H1 (cell line): Measurements from ENCODE around the gene PXDC1. TPM values are rescaled to one million over a fixed set of nuclear protein-coding genes. Genes with fewer than 3 reads are reported as not detected.

ENCODE experiments used
- CHD1 ChIP-seq: IDR thresholded peaks from 2 replicates; pipeline ENCODE4 v1.6.1; 2012; ENCODE audit warnings: low read depth, low read length, improper control_type of control experiment
- CTBP2 ChIP-seq: IDR thresholded peaks from 2 replicates; pipeline ENCODE4 v1.7.0; 2011; ENCODE audit warnings: borderline replicate concordance, mild to moderate bottlenecking, moderate library complexity, mixed read lengths, low read length; ENCODE audit not compliant: insufficient read depth, insufficient read length
- EGR1 ChIP-seq: IDR thresholded peaks from 2 replicates; pipeline ENCODE4 v1.6.1; 2011; ENCODE audit warnings: low read depth, low read length, borderline replicate concordance
- MAFK ChIP-seq: IDR thresholded peaks from 2 replicates; pipeline ENCODE4 v1.6.1; 2012; ENCODE audit warnings: low read depth, mild to moderate bottlenecking, improper control_type of control experiment, low read length
- NRF1 ChIP-seq: IDR thresholded peaks from 2 replicates; pipeline ENCODE4 v1.6.1; 2011; ENCODE audit warnings: mild to moderate bottlenecking, low read depth, low read length, improper control_type of control experiment
- SUZ12 ChIP-seq: fragments of 200-600 bp; sonication (generic); IDR thresholded peaks from 2 replicates; pipeline ENCODE4 v1.6.1; 2012; ENCODE audit warnings: mild to moderate bottlenecking, inconsistent platforms, low read length, moderate library complexity, mixed read lengths
- TAF7 ChIP-seq: optimal IDR thresholded peaks from 2 replicates; pipeline ENCODE3; 2011; ENCODE audit warnings: low read depth, mild to moderate bottlenecking, inconsistent platforms, low read length, moderate library complexity, borderline replicate concordance
- polyA plus RNA-seq, 7 experiments: library from polyadenylated mRNA; depleted of rRNA in 3 of 7; stranded (reverse) in 5 of 7; unstranded in 2 of 7; fragments of >200 nt in 5 of 7; fragments of 200-250 nt in 2 of 7; gene quantifications; 1 replicate in 5 of 7; 2 replicates in 1 of 7; 4 replicates in 1 of 7; pipeline versions ENCODE4 v1.2.1 to v1.2.3, GENCODE V29; 2011 to 2013; ENCODE audit warnings: missing spikeins in 2 of 7, mixed read lengths in 2 of 7
- total RNA-seq: library from RNA; stranded (reverse); fragmentation: NEBNext Ultra II Directional; extraction: Animal tissue kit (Norgen Biotek cat#: 25700); gene quantifications from 2 replicates; pipeline ENCODE4 v1.2.1, GENCODE V29; 2021
- TF ChIP-seq, protein P1 (sequence below): fragments of 300-600 bp; sonication (generic); IDR thresholded peaks from 2 replicates; pipeline ENCODE4 v1.7.1; 2012; ENCODE audit warnings: low read length, moderate library complexity, mild to moderate bottlenecking, inconsistent platforms; ENCODE audit not compliant: insufficient replicate concordance
- TF ChIP-seq, protein P2 (sequence below), 3 experiments: IDR thresholded peaks; 1 replicate in 2 of 3; 2 replicates in 1 of 3; pipeline versions ENCODE4 v1.5.1 to v1.6.1; 2011; ENCODE audit warnings: low read length in 3 of 3, mild to moderate bottlenecking in 3 of 3, inconsistent platforms in 2 of 3, low read depth in 1 of 3, moderate library complexity in 1 of 3; ENCODE audit not compliant: insufficient read depth in 1 of 3; ENCODE audit errors: control extremely low read depth in 1 of 3

The PXDC1 gene
- total and polyA plus RNA-seq, 2 of the 8 experiments (the other 6 are each of a cell fraction or from before 2014, with no cell fraction given) = 1.7 to 2.0 TPM

DNA sequence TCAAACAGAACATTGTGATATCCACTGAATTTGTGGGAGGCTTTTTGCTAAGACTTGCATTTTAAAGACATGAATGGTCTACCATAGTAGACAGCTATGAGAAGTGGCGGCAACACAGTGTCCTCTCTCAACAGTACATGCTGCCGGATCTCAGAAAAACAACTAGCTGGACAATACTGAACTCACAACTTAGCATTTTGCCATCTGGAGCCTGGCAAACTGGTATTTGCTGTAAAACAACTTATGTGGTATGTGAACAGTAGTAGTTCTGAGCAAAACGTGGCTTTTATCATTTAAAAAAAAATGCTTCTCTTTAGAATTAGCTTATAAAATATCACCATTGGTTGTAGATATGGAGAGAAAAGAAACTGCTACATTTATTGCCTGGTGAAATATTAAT, 3.3 kb upstream of the PXDC1 start (continued):
- TF ChIP-seq, protein P1, sequence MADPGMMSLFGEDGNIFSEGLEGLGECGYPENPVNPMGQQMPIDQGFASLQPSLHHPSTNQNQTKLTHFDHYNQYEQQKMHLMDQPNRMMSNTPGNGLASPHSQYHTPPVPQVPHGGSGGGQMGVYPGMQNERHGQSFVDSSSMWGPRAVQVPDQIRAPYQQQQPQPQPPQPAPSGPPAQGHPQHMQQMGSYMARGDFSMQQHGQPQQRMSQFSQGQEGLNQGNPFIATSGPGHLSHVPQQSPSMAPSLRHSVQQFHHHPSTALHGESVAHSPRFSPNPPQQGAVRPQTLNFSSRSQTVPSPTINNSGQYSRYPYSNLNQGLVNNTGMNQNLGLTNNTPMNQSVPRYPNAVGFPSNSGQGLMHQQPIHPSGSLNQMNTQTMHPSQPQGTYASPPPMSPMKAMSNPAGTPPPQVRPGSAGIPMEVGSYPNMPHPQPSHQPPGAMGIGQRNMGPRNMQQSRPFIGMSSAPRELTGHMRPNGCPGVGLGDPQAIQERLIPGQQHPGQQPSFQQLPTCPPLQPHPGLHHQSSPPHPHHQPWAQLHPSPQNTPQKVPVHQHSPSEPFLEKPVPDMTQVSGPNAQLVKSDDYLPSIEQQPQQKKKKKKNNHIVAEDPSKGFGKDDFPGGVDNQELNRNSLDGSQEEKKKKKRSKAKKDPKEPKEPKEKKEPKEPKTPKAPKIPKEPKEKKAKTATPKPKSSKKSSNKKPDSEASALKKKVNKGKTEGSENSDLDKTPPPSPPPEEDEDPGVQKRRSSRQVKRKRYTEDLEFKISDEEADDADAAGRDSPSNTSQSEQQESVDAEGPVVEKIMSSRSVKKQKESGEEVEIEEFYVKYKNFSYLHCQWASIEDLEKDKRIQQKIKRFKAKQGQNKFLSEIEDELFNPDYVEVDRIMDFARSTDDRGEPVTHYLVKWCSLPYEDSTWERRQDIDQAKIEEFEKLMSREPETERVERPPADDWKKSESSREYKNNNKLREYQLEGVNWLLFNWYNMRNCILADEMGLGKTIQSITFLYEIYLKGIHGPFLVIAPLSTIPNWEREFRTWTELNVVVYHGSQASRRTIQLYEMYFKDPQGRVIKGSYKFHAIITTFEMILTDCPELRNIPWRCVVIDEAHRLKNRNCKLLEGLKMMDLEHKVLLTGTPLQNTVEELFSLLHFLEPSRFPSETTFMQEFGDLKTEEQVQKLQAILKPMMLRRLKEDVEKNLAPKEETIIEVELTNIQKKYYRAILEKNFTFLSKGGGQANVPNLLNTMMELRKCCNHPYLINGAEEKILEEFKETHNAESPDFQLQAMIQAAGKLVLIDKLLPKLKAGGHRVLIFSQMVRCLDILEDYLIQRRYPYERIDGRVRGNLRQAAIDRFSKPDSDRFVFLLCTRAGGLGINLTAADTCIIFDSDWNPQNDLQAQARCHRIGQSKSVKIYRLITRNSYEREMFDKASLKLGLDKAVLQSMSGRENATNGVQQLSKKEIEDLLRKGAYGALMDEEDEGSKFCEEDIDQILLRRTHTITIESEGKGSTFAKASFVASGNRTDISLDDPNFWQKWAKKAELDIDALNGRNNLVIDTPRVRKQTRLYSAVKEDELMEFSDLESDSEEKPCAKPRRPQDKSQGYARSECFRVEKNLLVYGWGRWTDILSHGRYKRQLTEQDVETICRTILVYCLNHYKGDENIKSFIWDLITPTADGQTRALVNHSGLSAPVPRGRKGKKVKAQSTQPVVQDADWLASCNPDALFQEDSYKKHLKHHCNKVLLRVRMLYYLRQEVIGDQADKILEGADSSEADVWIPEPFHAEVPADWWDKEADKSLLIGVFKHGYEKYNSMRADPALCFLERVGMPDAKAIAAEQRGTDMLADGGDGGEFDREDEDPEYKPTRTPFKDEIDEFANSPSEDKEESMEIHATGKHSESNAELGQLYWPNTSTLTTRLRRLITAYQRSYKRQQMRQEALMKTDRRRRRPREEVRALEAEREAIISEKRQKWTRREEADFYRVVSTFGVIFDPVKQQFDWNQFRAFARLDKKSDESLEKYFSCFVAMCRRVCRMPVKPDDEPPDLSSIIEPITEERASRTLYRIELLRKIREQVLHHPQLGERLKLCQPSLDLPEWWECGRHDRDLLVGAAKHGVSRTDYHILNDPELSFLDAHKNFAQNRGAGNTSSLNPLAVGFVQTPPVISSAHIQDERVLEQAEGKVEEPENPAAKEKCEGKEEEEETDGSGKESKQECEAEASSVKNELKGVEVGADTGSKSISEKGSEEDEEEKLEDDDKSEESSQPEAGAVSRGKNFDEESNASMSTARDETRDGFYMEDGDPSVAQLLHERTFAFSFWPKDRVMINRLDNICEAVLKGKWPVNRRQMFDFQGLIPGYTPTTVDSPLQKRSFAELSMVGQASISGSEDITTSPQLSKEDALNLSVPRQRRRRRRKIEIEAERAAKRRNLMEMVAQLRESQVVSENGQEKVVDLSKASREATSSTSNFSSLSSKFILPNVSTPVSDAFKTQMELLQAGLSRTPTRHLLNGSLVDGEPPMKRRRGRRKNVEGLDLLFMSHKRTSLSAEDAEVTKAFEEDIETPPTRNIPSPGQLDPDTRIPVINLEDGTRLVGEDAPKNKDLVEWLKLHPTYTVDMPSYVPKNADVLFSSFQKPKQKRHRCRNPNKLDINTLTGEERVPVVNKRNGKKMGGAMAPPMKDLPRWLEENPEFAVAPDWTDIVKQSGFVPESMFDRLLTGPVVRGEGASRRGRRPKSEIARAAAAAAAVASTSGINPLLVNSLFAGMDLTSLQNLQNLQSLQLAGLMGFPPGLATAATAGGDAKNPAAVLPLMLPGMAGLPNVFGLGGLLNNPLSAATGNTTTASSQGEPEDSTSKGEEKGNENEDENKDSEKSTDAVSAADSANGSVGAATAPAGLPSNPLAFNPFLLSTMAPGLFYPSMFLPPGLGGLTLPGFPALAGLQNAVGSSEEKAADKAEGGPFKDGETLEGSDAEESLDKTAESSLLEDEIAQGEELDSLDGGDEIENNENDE = no peak
- no peak for TF ChIP-seq NRF1
- TF ChIP-seq MAFK = no peak
- no peak for TF ChIP-seq CHD1
- no peak for TF ChIP-seq TAF7
- TF ChIP-seq, protein P2, sequence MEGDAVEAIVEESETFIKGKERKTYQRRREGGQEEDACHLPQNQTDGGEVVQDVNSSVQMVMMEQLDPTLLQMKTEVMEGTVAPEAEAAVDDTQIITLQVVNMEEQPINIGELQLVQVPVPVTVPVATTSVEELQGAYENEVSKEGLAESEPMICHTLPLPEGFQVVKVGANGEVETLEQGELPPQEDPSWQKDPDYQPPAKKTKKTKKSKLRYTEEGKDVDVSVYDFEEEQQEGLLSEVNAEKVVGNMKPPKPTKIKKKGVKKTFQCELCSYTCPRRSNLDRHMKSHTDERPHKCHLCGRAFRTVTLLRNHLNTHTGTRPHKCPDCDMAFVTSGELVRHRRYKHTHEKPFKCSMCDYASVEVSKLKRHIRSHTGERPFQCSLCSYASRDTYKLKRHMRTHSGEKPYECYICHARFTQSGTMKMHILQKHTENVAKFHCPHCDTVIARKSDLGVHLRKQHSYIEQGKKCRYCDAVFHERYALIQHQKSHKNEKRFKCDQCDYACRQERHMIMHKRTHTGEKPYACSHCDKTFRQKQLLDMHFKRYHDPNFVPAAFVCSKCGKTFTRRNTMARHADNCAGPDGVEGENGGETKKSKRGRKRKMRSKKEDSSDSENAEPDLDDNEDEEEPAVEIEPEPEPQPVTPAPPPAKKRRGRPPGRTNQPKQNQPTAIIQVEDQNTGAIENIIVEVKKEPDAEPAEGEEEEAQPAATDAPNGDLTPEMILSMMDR (IDR thresholded peaks at IDR 0.05; ENCODE audit: control extremely low read depth in 1 of 3, insufficient read depth in 1 of 3, low read depth in 1 of 3, low read length in 3 of 3) = no peak
- TF ChIP-seq SUZ12 = no peak
- TF ChIP-seq CTBP2 = no peak
- no peak for TF ChIP-seq EGR1
